Left ventricle myocardium superior (tissue), 1 donor: ENCODE data around the gene WASL. TPM values are rescaled to one million over a fixed set of nuclear protein-coding genes. Genes with fewer than 3 reads are reported as not detected.
A peak's percentile ranks its signal among the peaks of the same experiment; 100 is the strongest.

Experiments used
- ATAC-seq: fragments of 200-7000 bp; cut with Tn5 transposase; one replicate; pipeline ENCODE4 v1.9.1; 2020; ENCODE audit warnings: mild to moderate bottlenecking, moderate library complexity
- DNase-seq: peaks from one replicate; pipeline ENCODE4 v3.0.0-alpha.2; 2020
- intact Hi-C: fragments of 100-400 bp; cut with micrococcal nuclease; formaldehyde crosslinking; loops from one replicate; pipeline ENCODE4 v1.11.0; 2022
- total RNA-seq: library from RNA; stranded (reverse); fragmentation: NEBNext Ultra II Directional; extraction: Animal tissue kit (Norgen Biotek cat#: 25700); gene quantifications from one replicate; pipeline ENCODE4 v1.2.1, GENCODE V29; 2021
- donor health status: DM: no; HTN: yes; CAD: no; lungs with severe emphysema.

Gene WASL
- total RNA-seq, 1 donor from 2014 or later, result 31.6 TPM

DNA sequence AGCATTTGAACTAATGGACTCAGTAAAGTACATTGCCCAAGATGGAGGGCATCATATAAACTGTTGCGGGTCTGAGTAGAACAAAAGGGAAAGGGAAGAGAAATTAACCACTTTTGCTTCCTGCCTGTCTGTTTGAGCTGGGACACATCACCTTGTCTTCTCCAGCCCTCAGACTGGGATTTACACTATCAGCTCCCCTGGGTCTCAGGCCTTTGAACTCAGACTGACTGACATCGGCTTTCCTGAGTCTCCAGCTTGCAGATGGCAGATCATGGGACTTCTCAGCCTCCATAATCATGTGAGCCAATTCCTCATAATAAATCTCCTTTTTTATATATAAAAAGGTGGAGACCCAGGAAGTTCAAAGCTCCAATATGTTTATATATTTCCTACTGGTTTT, 23.0 kb upstream of the WASL start:
- intact Hi-C loops, result no loop called here
- ATAC-seq, result no peak
- DNase-seq, result no peak

DNA sequence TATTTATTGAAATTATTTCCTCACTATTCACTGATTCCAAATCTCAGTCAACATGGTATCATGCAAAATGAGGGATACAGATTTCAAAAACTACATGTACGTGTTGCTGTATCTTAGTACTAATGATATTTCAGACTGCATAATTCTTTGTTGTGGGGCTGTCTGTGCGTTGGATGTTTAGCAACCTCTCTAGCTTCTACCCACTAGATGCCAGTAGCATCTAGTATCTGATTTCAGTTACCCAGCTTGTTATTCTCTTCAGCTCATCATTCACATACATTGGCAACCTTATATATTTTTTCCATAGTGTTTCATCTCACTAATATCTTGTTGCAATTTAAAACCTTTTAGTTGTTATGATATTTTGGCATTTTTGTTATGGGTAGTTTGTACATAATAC, 22.5 kb upstream of the WASL start:
- DNase-seq, result no peak
- ATAC-seq, result no peak
- intact Hi-C loops, result no loop called here

DNA sequence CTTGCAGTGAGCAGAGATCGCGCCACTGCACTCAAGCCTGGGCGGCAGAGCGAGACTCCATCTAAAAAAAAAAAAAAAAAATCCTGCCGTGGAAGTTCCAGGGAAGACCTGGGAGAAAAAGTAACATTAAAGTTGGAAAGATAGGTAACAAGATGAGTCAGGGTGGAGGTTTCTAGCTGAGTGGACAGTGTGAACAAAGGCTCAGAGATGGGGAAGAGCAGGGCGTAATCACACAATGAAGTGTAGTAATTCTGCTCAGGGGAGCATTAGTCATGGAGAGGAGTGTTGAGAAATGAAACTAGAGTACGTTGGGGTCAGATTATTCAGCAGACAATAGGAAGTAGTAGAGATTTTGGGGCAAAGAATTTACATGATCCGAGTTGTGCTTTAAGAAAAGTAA, 21.6 kb upstream of the WASL start:
- ATAC-seq (peak; percentile 28), DNase-seq (no peak)
- intact Hi-C loops, result no loop called here

DNA sequence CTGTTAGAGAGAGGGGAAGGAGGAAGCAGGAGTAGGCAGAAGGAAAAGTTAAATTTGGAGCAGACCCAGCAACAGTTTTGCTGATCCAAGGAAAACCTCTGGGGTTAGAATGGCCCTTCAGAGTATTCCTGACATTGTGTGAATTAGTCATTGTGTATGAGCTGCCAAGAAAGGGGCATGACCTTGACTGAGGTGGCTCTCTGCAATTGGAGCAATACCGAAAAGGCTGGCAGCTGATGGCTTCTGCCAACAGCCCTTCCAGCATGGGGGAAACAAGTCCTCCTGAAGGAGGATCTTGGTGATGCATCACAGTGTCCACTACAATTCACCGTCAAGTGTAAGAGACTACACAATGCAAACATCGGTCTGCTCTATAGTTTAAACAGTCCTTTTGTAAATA, 20.6 kb upstream of the WASL start:
- DNase-seq (no peak), ATAC-seq (peak; percentile 87)
- intact Hi-C loops, result no loop called here

DNA sequence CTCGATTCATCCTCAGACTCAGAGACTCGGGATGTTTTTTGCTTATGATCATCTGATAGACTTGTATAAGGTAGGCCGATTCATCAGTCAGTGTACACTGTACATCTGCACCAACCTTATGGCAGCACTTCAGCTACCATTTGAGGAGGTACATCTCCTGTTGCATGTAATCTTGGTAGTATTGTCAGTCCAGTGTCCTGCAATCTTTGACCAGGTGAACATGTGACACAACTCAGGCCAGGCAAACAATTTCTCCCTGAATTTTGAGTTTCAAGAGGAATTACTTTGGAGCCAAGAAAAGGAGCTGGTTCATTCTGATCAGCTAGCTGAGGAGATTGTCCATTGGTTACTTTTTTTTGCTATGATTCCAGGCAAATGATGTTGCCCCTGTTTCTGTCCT, 19.7 kb upstream of the WASL start:
- intact Hi-C loops, result no loop called here
- DNase-seq (no peak), ATAC-seq (no peak)

DNA sequence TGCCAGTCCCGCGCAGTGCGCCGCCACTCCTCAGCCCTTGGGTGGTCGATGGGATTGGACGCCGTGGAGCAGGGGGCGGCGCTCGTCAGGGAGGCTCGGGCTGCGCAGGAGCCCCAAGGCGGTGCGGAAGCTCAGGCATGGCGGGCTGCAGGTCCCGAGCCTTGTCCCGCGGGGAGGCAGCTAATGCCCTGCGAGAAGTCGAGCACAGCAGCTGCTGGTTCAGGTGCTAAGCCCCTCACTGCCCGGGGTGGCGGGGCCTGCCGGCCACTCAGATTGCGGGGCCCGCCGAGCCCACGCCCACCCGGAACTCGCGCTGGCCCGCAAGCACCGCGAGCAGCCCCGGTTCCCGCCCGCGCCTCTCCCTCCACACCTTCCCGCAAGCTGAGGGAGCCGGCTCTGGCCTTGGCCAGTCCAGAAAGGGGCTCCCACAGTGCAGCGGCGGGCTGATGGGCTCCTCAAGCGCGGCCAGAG, 14.4 kb upstream of the WASL start:
- intact Hi-C loops, result no loop called here
- ATAC-seq (no peak), DNase-seq (no peak)

DNA sequence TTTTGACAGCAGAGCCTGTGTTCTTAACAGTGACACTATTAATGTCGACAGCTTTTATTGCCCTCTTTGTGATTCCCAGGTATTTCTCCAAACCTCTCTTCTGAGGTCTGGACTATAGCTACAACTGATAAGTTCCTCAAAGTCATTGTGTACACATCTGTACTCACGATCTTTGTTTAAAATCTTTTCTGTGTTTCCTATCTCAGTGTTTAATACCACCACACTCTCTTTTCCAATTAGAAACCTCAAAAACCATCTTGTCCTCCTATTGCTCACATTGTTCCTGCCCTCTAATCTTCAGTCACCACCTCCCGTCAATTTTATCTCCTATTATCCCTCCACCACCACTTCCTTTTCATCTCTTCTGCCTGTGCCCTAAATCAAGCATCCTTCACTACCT, 12.9 kb upstream of the WASL start:
- ATAC-seq, result no peak
- DNase-seq, result no peak
- intact Hi-C loops, result no loop called here

DNA sequence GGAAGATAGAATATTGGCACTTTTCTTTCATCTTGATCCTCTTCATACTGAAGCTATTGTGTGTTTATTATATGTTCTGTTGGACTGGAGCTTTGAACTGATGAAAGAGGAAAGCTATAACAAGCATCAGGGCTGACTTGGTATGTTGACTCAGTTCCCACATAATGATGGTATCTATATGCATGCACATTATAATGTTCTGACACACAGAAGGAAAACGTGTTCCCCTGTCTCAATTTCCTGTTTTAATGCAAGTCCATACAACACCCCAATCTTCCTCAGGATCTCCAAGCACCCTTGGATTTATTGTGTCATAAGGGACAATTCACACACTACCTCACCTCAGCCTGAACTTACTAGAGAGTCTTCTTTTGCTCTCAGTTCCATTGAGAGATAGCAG, 8.3 kb upstream of the WASL start:
- DNase-seq (no peak), ATAC-seq (no peak)
- intact Hi-C loops, result no loop called here

DNA sequence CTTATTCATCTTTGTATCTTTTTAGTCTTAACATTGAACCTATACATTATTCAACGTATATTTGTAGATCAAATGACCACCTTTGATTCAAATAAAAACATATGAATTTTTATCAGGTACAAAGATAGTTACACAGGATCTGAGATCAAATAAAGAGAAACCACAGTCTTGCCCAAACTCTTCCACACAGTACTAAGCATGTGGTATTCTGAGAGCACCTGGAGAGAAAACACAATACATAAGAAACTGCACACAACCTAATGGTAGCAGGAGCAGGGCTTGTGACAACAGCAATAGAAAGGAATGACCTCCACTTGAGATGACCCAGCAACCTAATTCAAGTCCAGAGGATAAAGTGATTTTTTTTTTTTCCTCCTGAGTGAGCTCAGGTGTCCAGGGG, 6.5 kb upstream of the WASL start:
- intact Hi-C loops, result no loop called here
- ATAC-seq (no peak), DNase-seq (no peak)

DNA sequence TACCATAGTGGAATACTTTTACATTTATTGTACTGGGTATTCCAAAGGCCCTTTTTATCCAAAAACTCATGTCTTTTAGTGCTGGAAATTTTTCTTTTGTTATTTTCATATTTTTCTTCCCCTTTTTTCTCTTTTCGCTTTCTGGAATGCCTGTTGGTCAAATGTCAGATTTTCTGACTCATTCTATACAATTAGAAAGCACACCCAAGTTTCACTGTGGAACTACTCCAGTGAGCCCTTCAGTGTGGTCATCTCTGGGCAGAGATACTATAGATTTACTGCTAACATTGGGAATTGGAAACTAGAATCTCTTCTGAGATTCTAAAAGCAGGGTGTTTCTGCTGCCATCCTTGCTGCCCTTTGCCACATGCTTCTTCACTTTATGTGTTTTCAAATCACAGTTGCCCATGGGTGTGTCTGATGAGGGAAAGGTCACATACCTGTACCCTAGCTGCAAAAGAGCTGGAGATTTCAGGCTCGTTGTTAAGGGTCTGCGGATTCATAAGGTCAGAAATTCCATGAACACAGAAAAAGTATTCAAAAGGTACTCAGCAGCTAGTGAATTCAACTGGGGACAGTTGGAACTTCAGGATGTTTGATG, 5.6 kb upstream of the WASL start:
- DNase-seq, result no peak
- intact Hi-C loops, result no loop called here
- no peak for ATAC-seq

DNA sequence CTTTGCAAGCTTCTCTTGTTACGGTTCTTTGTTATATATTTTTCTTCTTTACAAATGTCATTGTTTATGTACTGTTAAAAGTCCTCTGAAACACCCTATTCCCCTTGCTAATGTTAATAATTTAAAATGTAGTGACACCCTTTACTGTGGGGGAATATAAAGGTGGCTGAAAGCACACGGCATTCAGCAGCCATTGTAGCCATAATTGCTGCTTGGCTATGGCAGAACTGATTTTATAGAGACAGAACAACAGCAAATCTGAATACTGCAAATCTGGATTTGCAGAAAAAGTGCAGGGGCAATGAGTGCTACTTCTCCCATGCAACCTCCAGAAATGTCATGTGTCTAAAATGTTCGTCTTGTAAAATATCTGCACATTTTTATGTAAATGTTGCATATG, 3.7 kb upstream of the WASL start:
- intact Hi-C loops, result no loop called here
- ATAC-seq, result no peak
- no peak for DNase-seq

DNA sequence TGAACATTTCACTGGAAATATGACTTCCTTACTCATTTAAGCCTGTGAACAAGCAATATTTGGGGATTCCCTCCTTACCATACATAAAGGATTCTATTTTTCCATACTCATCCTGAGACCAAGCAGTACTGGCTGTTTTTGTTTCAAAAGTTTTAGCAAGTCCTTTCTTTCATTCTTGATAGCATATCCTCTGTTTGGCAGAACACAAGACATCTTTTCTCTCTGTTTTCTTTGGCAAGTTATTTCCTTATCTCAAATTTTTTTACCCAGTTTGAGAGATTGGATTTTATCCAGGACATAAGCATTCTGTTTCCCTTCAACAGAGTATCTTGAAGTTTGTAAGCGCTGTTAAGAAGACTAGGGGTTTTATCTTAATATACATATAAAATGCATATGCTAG, 3.0 kb upstream of the WASL start:
- ATAC-seq, result no peak
- intact Hi-C loops, result no loop called here
- no peak for DNase-seq

DNA sequence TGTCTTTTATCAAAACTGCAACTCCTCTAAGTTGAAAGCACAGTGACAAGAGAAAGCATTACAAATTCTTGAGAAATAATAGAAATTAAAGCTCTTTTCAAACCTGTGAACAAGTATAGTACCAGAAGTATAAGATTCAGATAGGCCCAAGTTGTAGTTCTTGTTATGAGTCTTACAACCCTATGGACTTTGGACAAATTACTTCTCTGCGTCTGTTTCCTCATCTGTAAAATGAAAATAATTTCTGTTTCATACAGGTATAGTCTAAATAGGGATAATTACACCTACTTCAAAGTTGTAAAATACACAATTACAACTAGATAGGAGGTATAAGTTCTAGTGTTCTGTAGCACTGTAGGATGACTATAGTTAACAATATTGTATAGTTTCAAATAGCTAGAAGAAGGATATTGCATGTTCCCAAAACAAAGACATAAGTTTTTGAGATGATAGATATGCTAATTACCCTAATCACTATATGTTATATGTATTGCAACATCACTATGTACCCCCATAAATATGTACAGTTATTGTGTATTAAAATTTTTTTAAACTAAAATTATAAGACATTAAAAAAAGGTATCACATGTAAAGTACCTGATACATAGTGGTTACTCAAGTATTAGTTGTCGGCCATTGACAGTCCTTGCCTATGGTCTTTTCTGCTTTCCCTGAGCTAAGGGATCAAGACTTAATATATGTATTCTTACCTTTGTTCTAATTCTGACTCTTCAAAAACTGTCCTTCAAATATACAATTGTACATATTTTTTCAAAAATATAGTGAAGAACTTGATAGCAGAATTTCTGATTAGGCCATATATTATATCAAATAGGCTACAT, 1.8 kb upstream of the WASL start:
- intact Hi-C loops, result no loop called here
- DNase-seq (no peak), ATAC-seq (no peak)

DNA sequence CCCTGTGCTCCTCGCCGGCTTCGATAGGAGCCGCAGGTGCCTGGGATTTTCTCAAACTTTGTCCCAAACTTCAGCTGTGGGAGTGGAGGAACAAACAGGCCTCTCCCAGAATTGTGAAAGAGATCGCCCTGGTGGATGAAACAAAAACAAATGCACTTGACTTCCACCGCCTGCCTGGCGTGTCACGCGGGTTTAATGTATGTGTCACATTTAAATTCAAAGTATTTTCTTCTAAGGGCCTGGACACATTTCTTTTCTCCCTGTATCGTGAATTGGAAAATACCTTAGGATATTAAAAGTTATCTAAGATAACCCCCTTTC, 694 bp upstream of the WASL start:
- ATAC-seq (peak; percentile 20), DNase-seq (peak; percentile 54)

DNA sequence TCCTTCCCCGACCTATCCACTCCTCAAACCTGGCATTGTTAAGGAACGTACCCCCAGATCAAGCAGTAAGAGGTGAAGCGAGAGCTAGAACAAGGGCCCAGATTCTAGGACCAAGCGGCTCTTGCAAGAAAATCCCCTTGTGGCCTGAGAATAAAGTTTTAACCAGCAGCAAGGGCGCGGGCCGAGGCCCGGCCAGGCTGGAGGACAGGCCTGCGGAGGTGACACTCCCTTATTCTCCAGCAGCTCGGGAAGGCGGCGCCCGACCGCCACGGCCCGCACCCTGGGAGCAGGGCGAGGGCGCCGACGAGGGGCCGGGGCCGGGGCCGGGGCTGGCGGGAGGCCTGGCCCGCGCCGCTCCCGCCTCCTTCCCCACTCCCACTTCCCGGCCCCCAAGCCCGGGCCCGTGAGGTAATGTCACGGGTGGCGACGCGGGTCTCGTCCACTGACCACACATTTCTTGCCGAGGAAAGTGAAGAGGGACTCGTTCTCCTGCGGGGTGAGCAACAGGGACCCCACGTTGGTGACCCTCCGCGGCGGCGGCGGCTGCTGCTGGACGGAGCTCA, 551 bp downstream of the WASL start:
- ATAC-seq, result peak; percentile 68
- peak; percentile 72 for DNase-seq
- intact Hi-C loops, result no loop called here

More for the DNA sequence above, 694 bp upstream of the WASL start:
- intact Hi-C loops, result no loop called here

DNA sequence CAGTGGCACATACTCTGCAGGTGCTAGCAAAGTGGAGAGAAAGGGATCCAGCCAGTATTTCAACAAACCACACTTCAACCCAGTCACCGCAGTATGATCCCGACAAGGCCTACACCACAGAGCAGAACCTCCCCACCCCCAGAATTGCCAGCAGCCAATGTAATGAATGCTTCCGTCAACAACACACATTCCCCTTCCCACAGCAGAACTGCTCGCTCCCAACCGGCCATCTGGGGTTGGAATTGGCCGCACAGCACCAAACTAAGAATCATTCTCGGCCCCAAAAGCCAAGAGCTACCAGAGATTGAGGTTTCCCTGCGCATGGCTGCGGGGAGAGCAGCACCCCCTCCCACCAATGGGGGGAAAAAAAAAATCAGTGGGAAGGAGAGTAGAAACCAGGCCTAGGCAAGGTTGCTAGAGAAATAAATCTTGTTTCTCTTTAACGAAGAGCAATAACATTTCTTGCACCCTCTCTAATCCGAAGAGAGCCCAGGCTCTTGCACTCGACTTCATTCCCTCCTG, 1.1 kb downstream of the WASL start:
- peak; percentile 37 for ATAC-seq
- intact Hi-C loops, result no loop called here
- DNase-seq, result peak; percentile 49

DNA sequence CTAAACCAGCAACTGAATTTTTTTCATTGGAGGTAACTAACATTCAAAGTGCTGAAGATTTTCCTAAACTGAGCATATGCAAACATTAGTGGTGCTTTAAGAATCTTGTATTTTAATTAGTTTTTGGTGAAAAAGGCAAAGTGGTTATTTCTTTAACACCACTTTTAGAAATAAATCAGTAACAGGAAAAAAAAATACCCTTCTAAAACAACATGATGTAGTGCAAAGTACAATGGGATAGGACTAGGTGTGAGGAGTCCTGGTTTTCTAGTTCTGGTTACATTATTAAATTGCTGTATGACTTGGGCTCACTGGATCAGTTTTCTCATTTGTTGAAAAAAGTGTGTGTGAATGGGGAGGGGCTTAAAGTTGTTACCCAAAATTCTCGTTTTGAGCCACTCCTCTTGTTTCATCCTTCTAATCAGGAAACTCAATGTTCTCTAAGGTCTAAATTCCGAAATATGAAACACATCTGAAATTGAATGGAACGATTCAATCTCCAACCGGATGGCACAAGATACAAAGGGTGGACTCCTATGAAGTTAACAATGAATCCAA, 1.8 kb downstream of the WASL start:
- DNase-seq, result no peak
- intact Hi-C loops, result no loop called here
- no peak for ATAC-seq

DNA sequence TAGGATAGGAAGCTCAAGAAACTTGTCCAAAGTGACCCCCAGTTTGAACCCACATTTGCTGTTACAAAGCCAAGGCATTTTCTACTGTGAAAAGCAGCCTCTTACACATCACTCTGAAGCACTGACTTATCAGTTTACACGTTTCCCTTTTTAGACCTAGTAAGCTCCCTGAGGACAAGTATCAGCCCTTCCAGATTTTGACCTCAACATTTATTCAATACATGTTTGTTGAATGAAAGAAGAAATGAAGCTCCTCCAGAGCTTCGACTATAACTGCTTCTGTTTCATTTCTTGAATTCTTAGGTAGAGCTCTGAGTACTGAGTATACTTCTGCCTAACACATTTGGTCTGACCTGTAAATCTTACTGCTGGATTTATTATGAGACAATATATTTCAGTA, 2.7 kb downstream of the WASL start:
- no peak for ATAC-seq
- no peak for DNase-seq
- intact Hi-C loops, result no loop called here

DNA sequence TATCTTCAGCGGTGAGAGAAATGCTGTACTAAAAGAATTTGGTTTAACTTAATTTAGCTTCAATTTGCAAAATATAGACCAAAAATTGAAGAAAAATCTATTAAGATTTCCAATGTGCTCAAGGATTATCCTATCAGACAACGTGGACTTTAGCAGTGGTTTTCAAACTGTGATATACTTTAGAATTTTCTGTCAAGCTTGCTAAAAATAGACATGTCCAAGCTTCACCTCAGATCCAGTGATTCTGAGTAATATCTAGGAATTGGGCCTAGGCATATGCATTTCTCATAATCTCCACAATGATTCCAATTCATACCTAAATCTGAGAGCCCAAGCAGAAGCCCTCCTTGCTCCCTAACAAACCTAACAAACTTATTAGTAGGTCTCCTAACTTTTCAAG, 3.4 kb downstream of the WASL start:
- intact Hi-C loops, result no loop called here
- ATAC-seq, result no peak
- no peak for DNase-seq

DNA sequence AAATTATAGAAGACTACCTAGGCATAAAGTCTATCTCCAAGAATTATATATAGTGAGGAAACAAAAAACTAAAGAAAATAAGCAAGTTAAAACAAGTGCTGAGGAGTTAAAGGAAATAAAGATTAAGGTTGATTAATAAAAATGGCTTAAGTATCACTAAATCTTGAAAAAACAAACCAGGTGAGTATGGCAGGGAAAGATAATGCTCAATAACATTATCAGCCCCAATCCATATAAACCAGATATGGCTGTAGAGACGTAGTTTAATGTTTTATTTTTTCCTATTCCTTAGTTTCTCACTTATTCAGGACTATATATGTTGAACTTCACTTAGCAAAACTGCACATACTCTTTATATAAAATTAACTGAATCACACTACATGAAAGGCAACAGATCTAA, 4.4 kb downstream of the WASL start:
- intact Hi-C loops, result no loop called here
- ATAC-seq (no peak), DNase-seq (no peak)
